Erythroblast (primary cell): Measurements from ENCODE around the gene HNRNPDL.

ENCODE experiments used
- GATA1 ChIP-seq: IDR thresholded peaks from 2 replicates; pipeline ENCODE4 v1.6.1; 2011; ENCODE audit warnings: low read depth, mild to moderate bottlenecking, control low read depth, low read length, moderate library complexity
- POLR2A ChIP-seq: IDR thresholded peaks from 2 replicates; pipeline ENCODE4 v1.6.1; 2011; ENCODE audit warnings: mild to moderate bottlenecking, low read length

DNA sequence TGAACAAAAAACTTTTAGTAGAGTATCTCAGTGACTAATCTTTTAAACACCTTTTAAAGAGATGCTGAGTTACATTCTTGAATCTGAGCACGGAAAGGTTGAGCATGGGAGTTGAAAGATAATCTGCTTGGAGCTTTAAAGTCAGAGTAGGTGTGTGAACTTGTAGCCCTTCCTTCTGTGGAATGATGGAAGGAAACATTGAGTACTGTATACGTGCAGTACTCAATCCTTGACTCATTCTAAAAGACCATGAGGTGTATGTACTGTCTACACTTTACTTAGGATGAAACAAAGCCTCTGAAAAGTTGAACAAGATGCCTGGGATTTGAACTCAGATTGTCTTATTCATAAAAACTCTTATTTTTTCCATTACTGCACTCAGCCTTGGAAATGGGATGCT, 3.5 kb upstream of the HNRNPDL start:
- TF ChIP-seq POLR2A (no peak), GATA1 (no peak)
